Fibroblast of skin of scalp (primary cell): ENCODE results near the gene TUBA1B.

ENCODE experiments used
- DNase-seq: peaks from one replicate; pipeline ENCODE4 v3.0.0-alpha.2; 2013

TUBA1B gene

DNA sequence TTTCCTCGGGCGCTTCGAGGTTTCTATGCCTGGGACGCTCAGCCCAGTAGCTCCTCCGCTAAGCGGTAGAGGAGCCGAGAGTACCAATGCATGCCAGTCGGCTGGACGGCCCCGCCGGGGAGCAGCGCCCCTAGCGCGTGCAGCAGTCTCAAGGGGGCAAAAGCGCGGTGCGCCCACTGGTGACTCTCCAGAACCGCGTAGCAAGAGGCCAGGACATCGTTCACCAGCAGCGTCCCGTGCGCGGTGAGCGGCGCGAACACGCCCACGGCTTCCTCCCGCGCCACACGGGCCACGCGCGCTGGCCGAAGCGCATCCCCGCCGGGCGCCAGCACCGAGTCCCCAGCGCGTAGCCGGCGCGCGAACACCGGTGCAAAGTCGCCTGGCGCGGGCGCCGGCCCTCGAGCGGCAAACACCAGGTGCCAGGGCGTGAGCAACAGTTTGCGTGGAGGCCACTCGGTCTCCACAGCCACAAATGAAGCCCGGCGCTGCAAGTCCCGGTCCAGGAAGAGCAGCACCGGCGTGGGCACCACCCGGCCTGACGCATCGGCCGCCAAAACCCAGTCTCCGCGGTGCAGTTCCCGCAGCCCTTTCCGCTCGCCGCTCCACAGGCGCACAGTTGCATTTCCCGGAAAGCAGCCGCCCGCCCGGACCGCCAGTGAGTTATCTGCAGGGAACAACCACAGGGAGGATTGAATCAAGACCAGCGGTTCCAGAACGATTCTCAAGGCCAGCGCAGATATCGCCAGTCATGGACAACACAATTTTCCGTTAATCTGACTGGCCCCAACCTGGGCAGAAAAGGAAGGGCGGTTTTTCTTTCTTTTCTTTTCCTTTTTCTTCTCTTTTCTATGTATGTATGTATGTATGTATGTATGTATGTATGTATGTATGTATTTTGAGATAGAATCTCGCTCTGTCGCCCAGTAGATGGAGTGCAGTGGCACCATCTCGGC lies 41.1 kb downstream of the TUBA1B start:
- no peak for DNase-seq

DNA sequence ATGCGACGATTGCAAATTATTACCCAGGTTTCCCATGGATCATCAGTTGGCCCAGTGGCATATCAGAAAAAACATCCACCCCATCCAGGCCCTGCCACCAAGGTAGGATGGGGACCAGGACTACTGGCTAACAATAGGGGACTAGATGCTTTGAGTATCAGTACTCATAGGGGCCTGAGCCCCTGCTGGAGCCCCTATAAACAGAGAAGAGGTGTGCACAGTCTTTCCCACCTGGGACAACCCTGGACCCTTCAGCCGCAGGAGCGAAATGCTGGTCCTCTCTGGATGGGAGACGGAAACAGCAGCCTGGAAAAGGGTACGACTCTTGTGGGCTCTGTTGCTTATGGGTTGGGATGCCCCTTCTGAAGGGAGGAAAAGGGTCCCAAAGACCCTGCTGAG lies 42.3 kb downstream of the TUBA1B start:
- no peak for DNase-seq

DNA sequence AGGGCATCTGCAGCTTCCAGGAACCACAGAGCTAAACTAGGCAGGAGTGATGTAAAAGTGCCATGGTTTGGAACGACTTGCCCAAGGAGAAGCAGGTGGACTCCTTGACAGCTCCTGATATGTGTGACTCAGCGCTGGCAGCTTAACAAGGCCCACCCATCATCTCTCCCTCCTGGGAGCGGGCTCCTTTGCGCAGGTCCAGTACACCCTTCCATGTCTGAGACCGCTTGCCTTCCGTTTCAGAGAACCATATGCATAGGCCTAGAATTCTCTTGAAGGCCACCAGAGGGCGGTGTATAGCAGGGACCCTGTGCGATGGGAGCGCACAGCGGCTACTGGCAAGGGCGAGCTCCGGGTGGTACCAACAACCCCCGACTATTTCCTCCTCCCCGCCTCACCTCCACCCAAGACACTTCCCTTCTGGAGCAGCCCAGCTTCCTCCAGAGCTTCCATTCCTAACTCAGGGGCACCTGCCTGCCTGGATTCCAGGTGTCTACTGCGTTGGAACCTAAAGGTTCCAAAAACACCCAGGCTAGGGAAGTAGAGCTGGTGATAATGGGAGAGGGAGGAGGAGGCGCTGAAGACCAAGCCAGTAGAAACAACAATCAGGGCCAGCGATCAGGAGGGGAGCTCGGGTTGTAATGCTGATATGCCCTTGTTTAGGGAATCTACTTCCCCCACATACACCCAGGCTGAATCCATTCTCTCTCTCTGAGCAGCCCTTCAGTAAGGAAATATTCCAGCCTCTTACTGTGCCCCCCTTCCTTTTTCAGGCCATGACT lies 42.9 kb downstream of the TUBA1B start:
- DNase-seq: peak; percentile 87

DNA sequence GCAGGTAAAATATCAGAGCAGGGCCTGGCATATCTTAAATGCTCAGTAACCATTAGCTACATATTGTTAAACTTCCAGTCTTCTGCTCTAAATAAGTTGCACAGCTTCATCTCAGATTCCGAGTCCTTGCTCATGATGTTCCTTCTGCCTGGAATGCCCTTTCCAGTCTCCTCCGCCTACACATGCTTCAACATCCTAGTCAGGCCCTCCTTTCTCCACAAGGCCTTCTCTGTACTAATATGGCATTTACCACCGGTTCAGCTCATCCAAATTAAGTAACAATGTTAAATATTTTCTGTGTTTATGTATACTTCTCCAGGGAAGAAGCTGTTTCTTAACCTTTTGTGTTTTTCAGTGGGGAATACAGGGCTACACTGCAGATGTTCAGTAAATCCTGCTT lies 45.1 kb downstream of the TUBA1B start:
- DNase-seq: no peak

DNA sequence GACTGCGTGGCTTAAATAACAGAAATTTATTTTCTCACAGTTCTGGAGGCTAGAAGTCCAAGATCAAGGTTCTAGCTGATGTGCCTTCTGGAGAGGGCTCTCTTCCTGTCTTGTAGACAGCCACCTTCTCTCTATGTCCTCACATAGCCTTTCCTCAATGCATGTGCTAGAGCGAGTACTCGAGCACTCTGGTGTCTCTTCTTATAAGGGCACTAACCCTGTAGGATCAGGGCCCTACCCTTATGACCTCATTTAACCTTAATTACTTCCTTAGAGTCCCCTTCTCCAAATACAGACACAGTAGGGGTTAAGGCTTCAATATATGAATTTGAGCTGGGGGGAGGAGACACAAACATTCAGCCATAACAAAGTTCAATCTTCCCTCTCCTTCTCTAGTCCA lies 46.8 kb downstream of the TUBA1B start:
- DNase-seq: no peak

DNA sequence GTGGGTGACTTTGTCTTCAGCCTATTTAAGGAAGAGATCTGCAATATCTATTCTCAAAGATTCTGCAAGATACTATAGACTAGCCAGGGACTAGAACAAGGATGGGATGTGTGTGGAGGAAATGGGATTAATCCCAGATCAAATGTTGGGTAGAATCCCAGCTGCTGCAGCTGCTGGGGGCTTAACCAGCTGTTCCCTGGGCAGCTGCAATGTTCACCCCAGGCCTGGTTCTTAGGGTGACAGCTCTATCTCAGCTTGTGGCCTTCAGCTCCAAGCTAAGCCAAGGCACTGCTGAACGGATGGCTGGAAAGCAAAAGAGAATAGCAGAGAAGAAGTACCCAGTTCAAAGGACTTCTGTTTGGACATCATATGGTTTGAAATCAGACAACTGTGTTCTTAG lies 51.4 kb downstream of the TUBA1B start:
- DNase-seq: no peak
